Muscle layer of colon (tissue), 2 donors: ENCODE results near the gene MPZL3.

Experiments
- H3K27ac ChIP-seq: one replicate; pipeline ENCODE4 v1.7.0; 2013; ENCODE audit warnings: low read depth, mild to moderate bottlenecking, low read length, moderate library complexity
- H3K27me3 ChIP-seq, 2 donors: one replicate each; pipeline ENCODE4 v1.7.0; 2013; ENCODE audit warnings: low read length in 2 of 2, mild to moderate bottlenecking in 2 of 2; ENCODE audit not compliant: insufficient read depth in 2 of 2, control insufficient read depth in 1 of 2
- H3K36me3 ChIP-seq: one replicate; pipeline ENCODE4 v1.7.0; 2013; ENCODE audit warnings: mild to moderate bottlenecking, low read length; ENCODE audit not compliant: insufficient read depth
- H3K4me1 ChIP-seq: one replicate; pipeline ENCODE4 v1.7.0; 2013; ENCODE audit warnings: mild to moderate bottlenecking, low read length; ENCODE audit not compliant: insufficient read depth
- H3K4me3 ChIP-seq, 2 donors: one replicate each; pipeline ENCODE4 v1.7.0; 2013; ENCODE audit warnings: low read length in 2 of 2, low read depth in 1 of 2, mild to moderate bottlenecking in 1 of 2, moderate library complexity in 1 of 2
- H3K9ac ChIP-seq: one replicate; pipeline ENCODE4 v1.7.0; 2013; ENCODE audit warnings: low read length
- H3K9me3 ChIP-seq: one replicate; pipeline ENCODE4 v1.7.0; 2013; ENCODE audit warnings: mild to moderate bottlenecking, low read length
- donor health status: abdominal sarcoma.
- donor health status: Adenocarcinoma of cecum.

Gene MPZL3

GRCh38 chr11:118243161-118243560, 9.0 kb downstream of the MPZL3 start:
- no peak overlapping the region for H3K4me3 ChIP-seq
- no peaks in the 10 kb centered on the region for H3K36me3 ChIP-seq
- H3K9me3 ChIP-seq, result no peaks in the 10 kb centered on the region
- H3K9ac ChIP-seq, result no peak overlapping the region
- H3K27me3 ChIP-seq, result no peaks in the 10 kb centered on the region
- no peaks in the 10 kb centered on the region for H3K4me1 ChIP-seq
- no peak overlapping the region for H3K27ac ChIP-seq

GRCh38 chr11:118241764-118242098, 10.4 kb downstream of the MPZL3 start:
- H3K9ac ChIP-seq, result no peak overlapping the region
- H3K9me3 ChIP-seq, result no peaks in the 10 kb centered on the region
- H3K27ac ChIP-seq, result no peak overlapping the region
- H3K4me1 ChIP-seq, result no peaks in the 10 kb centered on the region
- H3K36me3 ChIP-seq, result no peaks in the 10 kb centered on the region
- no peaks in the 10 kb centered on the region for H3K27me3 ChIP-seq
- H3K4me3 ChIP-seq, result no peak overlapping the region

- H3K27ac ChIP-seq, result no peak overlapping the region
- H3K9me3 ChIP-seq, result no peaks in the 10 kb centered on the region
- H3K4me3 ChIP-seq, result no peak overlapping the region
- H3K4me1 ChIP-seq, result no peaks in the 10 kb centered on the region
- H3K9ac ChIP-seq, result no peak overlapping the region
- no peaks in the 10 kb centered on the region for H3K36me3 ChIP-seq
- H3K27me3 ChIP-seq, result no peaks in the 10 kb centered on the region
Measured at GRCh38 chr11:118240999-118241763, 11.0 kb downstream of the MPZL3 start.

GRCh38 chr11:118239509-118240205, 12.5 kb downstream of the MPZL3 start:
- Histone ChIP-seq H3K4me3 (no peak overlapping the region), H3K36me3 (no peaks in the 10 kb centered on the region), H3K9ac (no peak overlapping the region), H3K4me1 (no peaks in the 10 kb centered on the region), H3K9me3 (no peaks in the 10 kb centered on the region), H3K27me3 (no peaks in the 10 kb centered on the region), H3K27ac (no peak overlapping the region)

GRCh38 chr11:118238929-118239328, 13.2 kb downstream of the MPZL3 start:
- H3K36me3 ChIP-seq, result no peaks in the 10 kb centered on the region
- H3K27ac ChIP-seq, result no peak overlapping the region
- H3K9ac ChIP-seq, result no peak overlapping the region
- H3K4me1 ChIP-seq, result no peaks in the 10 kb centered on the region
- no peaks in the 10 kb centered on the region for H3K27me3 ChIP-seq
- no peaks in the 10 kb centered on the region for H3K9me3 ChIP-seq
- no peak overlapping the region for H3K4me3 ChIP-seq

GRCh38 chr11:118238421-118238820, 13.7 kb downstream of the MPZL3 start:
- H3K27ac ChIP-seq, result no peak overlapping the region
- H3K9ac ChIP-seq, result no peak overlapping the region
- no peaks in the 10 kb centered on the region for H3K27me3 ChIP-seq
- no peaks in the 10 kb centered on the region for H3K4me1 ChIP-seq
- H3K4me3 ChIP-seq, result no peak overlapping the region
- H3K36me3 ChIP-seq, result no peaks in the 10 kb centered on the region
- no peaks in the 10 kb centered on the region for H3K9me3 ChIP-seq

GRCh38 chr11:118236170-118236569, 16.0 kb downstream of the MPZL3 start:
- Histone ChIP-seq H3K4me3 (no peak overlapping the region), H3K4me1 (no peaks in the 10 kb centered on the region), H3K9me3 (no peaks in the 10 kb centered on the region), H3K27me3 (no peaks in the 10 kb centered on the region), H3K36me3 (no peaks in the 10 kb centered on the region), H3K27ac (no peak overlapping the region), H3K9ac (no peak overlapping the region)

- H3K4me3 ChIP-seq, result no peak overlapping the region
- no peak overlapping the region for H3K9ac ChIP-seq
- H3K27me3 ChIP-seq, result peaks cover 0 to 2% of the 10 kb centered on the region in 2 donors
- H3K36me3 ChIP-seq, result no peaks in the 10 kb centered on the region
- H3K4me1 ChIP-seq, result no peaks in the 10 kb centered on the region
- H3K9me3 ChIP-seq, result no peaks in the 10 kb centered on the region
- no peak overlapping the region for H3K27ac ChIP-seq
Measured at GRCh38 chr11:118234833-118235232, 17.3 kb downstream of the MPZL3 start.

- no peak overlapping the region for H3K9ac ChIP-seq
- H3K27me3 ChIP-seq, result peaks cover 0 to 3% of the 10 kb centered on the region in 2 donors
- no peaks in the 10 kb centered on the region for H3K9me3 ChIP-seq
- H3K4me1 ChIP-seq, result no peaks in the 10 kb centered on the region
- H3K4me3 ChIP-seq, result no peak overlapping the region
- H3K36me3 ChIP-seq, result no peaks in the 10 kb centered on the region
- H3K27ac ChIP-seq, result no peak overlapping the region
Measured at GRCh38 chr11:118233850-118234249, 18.3 kb downstream of the MPZL3 start.

- Histone ChIP-seq H3K9me3 (no peaks in the 10 kb centered on the region), H3K27me3 (peaks cover 0 to 3% of the 10 kb centered on the region in 2 donors), H3K4me3 (no peak overlapping the region), H3K4me1 (no peaks in the 10 kb centered on the region), H3K9ac (no peak overlapping the region), H3K36me3 (no peaks in the 10 kb centered on the region), H3K27ac (no peak overlapping the region)
Measured at GRCh38 chr11:118233377-118233776, 18.8 kb downstream of the MPZL3 start.

- H3K9ac ChIP-seq, result no peak overlapping the region
- H3K9me3 ChIP-seq, result no peaks in the 10 kb centered on the region
- H3K27me3 ChIP-seq, result peaks cover 0 to 3% of the 10 kb centered on the region in 2 donors
- no peak overlapping the region for H3K27ac ChIP-seq
- H3K4me3 ChIP-seq, result no peak overlapping the region
- H3K36me3 ChIP-seq, result no peaks in the 10 kb centered on the region
- H3K4me1 ChIP-seq, result no peaks in the 10 kb centered on the region
Measured at GRCh38 chr11:118232659-118233058, 19.5 kb downstream of the MPZL3 start.

- H3K4me3 ChIP-seq, result no peak overlapping the region
- H3K27me3 ChIP-seq, result peaks cover 0 to 3% of the 10 kb centered on the region in 2 donors
- no peaks in the 10 kb centered on the region for H3K9me3 ChIP-seq
- no peak overlapping the region for H3K9ac ChIP-seq
- no peaks in the 10 kb centered on the region for H3K4me1 ChIP-seq
- no peaks in the 10 kb centered on the region for H3K36me3 ChIP-seq
- H3K27ac ChIP-seq, result no peak overlapping the region
Measured at GRCh38 chr11:118231461-118231860, 20.7 kb downstream of the MPZL3 start.
